Sigmoid colon (tissue), 4 donors: ENCODE results near the gene PHOSPHO2.

ENCODE experiments used
- POLR2A ChIP-seq, 2 donors: fragments of 450-650 bp; IDR thresholded peaks; one replicate each; pipeline ENCODE4 v1.6.1; 2016; ENCODE audit warnings: antibody characterized with exemption in 2 of 2, mild to moderate bottlenecking in 2 of 2, moderate library complexity in 2 of 2
- POLR2AphosphoS5 ChIP-seq, 4 donors: sonication (generic); formaldehyde crosslinking; IDR thresholded peaks; one replicate each; pipeline ENCODE4 v1.6.1; 2017; ENCODE audit warnings: antibody characterized with exemption in 4 of 4
- TF ChIP-seq, protein P1 (sequence below), 4 experiments: fragments of 450-650 bp in 3 of 4; fragments of 200-600 bp in 1 of 4; IDR thresholded peaks; one replicate each; pipeline ENCODE4 v1.5.1; 2016 to 2019; ENCODE audit warnings: antibody characterized with exemption in 4 of 4, mild to moderate bottlenecking in 3 of 4, moderate library complexity in 2 of 4

GRCh38 chr2:169748319-169748718 is 54.0 kb downstream of the PHOSPHO2 start:
- TF ChIP-seq, protein P1, sequence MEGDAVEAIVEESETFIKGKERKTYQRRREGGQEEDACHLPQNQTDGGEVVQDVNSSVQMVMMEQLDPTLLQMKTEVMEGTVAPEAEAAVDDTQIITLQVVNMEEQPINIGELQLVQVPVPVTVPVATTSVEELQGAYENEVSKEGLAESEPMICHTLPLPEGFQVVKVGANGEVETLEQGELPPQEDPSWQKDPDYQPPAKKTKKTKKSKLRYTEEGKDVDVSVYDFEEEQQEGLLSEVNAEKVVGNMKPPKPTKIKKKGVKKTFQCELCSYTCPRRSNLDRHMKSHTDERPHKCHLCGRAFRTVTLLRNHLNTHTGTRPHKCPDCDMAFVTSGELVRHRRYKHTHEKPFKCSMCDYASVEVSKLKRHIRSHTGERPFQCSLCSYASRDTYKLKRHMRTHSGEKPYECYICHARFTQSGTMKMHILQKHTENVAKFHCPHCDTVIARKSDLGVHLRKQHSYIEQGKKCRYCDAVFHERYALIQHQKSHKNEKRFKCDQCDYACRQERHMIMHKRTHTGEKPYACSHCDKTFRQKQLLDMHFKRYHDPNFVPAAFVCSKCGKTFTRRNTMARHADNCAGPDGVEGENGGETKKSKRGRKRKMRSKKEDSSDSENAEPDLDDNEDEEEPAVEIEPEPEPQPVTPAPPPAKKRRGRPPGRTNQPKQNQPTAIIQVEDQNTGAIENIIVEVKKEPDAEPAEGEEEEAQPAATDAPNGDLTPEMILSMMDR (IDR thresholded peaks at IDR 0.05) = no peak
- TF ChIP-seq POLR2A (IDR thresholded peaks at IDR 0.05) (no peak), POLR2AphosphoS5 (IDR thresholded peaks at IDR 0.05) (no peak)
